SU-DHL-6 (cell line): ENCODE results near the gene TBC1D19.

ENCODE experiments used
- H2AFZ ChIP-seq: fragments of 200-600 bp; sonication (generic); 2 replicates; pipeline ENCODE4 v1.6.1; 2014; ENCODE audit warnings: low read depth, mild to moderate bottlenecking, moderate library complexity, mixed read lengths, antibody characterized with exemption, low read length; ENCODE audit not compliant: severe bottlenecking
- H3F3A ChIP-seq: fragments of 200-600 bp; shearing (Covaris generic); 2 replicates; pipeline ENCODE4 v1.6.0; 2016; ENCODE audit warnings: antibody characterized with exemption, mild to moderate bottlenecking; ENCODE audit not compliant: insufficient read depth
- H3K27ac ChIP-seq: fragments of 200-600 bp; sonication (generic); 2 replicates; pipeline ENCODE4 v1.5.1; 2016; ENCODE audit warnings: low read depth, mild to moderate bottlenecking, low read length, moderate library complexity, mixed read lengths
- H3K27me3 ChIP-seq: fragments of 200-600 bp; sonication (generic), shearing (Covaris generic); 2 replicates; pipeline ENCODE4 v1.6.0; 2014; ENCODE audit warnings: mild to moderate bottlenecking, low read length
- H3K36me3 ChIP-seq: fragments of 200-600 bp; sonication (generic); 2 replicates; pipeline ENCODE4 v1.6.1; 2014; ENCODE audit warnings: mild to moderate bottlenecking, low read length, mixed read lengths
- H3K4me2 ChIP-seq: fragments of 300-600, 200-600 bp; shearing (Covaris generic), sonication (generic); 2 replicates; pipeline ENCODE4 v1.6.0; 2014; ENCODE audit warnings: low read length, low read depth, mild to moderate bottlenecking; ENCODE audit not compliant: poor library complexity, severe bottlenecking
- H3K4me3 ChIP-seq: fragments of 200-600 bp; sonication (generic); 2 replicates; pipeline ENCODE4 v1.5.1; 2014; ENCODE audit warnings: antibody characterized with exemption, low read length, mild to moderate bottlenecking, mixed read lengths; ENCODE audit not compliant: insufficient read depth, poor library complexity, severe bottlenecking
- H3K79me2 ChIP-seq: fragments of 200-600 bp; sonication (generic); 2 replicates; pipeline ENCODE4 v1.6.1; 2014; ENCODE audit warnings: mild to moderate bottlenecking, low read length, moderate library complexity; ENCODE audit not compliant: insufficient read depth
- H3K9ac ChIP-seq: fragments of 200-600 bp; sonication (generic); 2 replicates; pipeline ENCODE4 v1.7.0; 2014; ENCODE audit warnings: mild to moderate bottlenecking, low read length
- H3K9me2 ChIP-seq: fragments of 200-600 bp; sonication (generic); replicated peaks from 2 replicates; pipeline ENCODE4 v1.6.1; 2014; ENCODE audit warnings: low read length; ENCODE audit not compliant: insufficient read depth
- H3K9me3 ChIP-seq: fragments of 200-600 bp; sonication (generic); 2 replicates; pipeline ENCODE4 v1.6.1; 2014; ENCODE audit warnings: low read length, mixed read lengths; ENCODE audit not compliant: insufficient read depth
- H4K20me1 ChIP-seq: fragments of 200-600 bp; sonication (generic); 2 replicates; pipeline ENCODE4 v1.6.1; 2014; ENCODE audit warnings: low read depth, mild to moderate bottlenecking, antibody characterized with exemption, low read length, moderate library complexity, mixed read lengths
- CTCF ChIP-seq: fragments of 200-600 bp; sonication (generic); IDR thresholded peaks from one replicate; pipeline ENCODE4 v1.5.1; 2017; ENCODE audit warnings: antibody characterized with exemption, mild to moderate bottlenecking, low read length, moderate library complexity; ENCODE audit not compliant: insufficient read depth, poor library complexity, severe bottlenecking
- EZH2phosphoT487 ChIP-seq: fragments of 200-600 bp; sonication (generic), shearing (Covaris generic); conservative IDR thresholded peaks from 2 replicates; pipeline ENCODE4 v1.6.1; 2018; ENCODE audit warnings: mild to moderate bottlenecking, antibody characterized with exemption, low read length, moderate library complexity, mixed read lengths

The TBC1D19 gene

GRCh38 chr4:26749867-26750266 is 166.0 kb downstream of the TBC1D19 start:
- H4K20me1 ChIP-seq = no peaks in the 10 kb centered on the region
- no peaks in the 10 kb centered on the region for H3K27me3 ChIP-seq
- no peaks in the 10 kb centered on the region for H3F3A ChIP-seq
- H3K9me2 ChIP-seq = no peaks in the 10 kb centered on the region
- no peak overlapping the region for H3K9ac ChIP-seq
- H2AFZ ChIP-seq = no peak overlapping the region
- no peaks in the 10 kb centered on the region for H3K36me3 ChIP-seq
- H3K4me2 ChIP-seq = no peak overlapping the region
- no peaks in the 10 kb centered on the region for H3K9me3 ChIP-seq
- no peaks in the 10 kb centered on the region for H3K79me2 ChIP-seq
- H3K27ac ChIP-seq = no peak overlapping the region
- no peak overlapping the region for H3K4me3 ChIP-seq
- TF ChIP-seq EZH2phosphoT487 = no peak
- no peak for TF ChIP-seq CTCF

DNA sequence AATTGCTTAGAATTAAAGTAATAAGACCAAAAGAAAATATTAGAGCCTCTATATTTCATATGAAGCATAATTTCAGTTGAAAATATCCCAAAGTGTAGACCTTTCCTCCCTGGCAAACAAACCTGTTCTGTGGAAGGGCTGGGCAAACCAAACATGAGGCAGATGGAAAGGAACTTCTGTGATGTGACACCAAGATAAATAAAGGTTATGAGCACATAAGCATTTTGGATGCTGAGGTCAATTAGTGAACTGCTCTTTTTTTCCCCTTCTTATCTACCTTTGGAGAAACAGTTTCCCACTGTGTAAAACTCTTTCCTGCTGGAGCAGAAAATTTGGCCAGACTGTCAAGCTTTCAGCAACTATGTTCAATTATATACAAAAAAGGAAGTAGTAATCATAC is 167.1 kb downstream of the TBC1D19 start:
- no peaks in the 10 kb centered on the region for H3K9me3 ChIP-seq
- H2AFZ ChIP-seq = no peak overlapping the region
- no peaks in the 10 kb centered on the region for H3K9me2 ChIP-seq
- H4K20me1 ChIP-seq = no peaks in the 10 kb centered on the region
- TF ChIP-seq EZH2phosphoT487 (no peak), CTCF (no peak)
- no peak overlapping the region for H3K27ac ChIP-seq
- no peaks in the 10 kb centered on the region for H3K79me2 ChIP-seq
- no peak overlapping the region for H3K4me3 ChIP-seq
- H3K4me2 ChIP-seq = no peak overlapping the region
- no peaks in the 10 kb centered on the region for H3K36me3 ChIP-seq
- no peak overlapping the region for H3K9ac ChIP-seq
- H3F3A ChIP-seq = no peaks in the 10 kb centered on the region
- H3K27me3 ChIP-seq = no peaks in the 10 kb centered on the region

- H3K36me3 ChIP-seq = no peaks in the 10 kb centered on the region
- H3K4me3 ChIP-seq = no peak overlapping the region
- no peaks in the 10 kb centered on the region for H4K20me1 ChIP-seq
- no peaks in the 10 kb centered on the region for H3K79me2 ChIP-seq
- no peaks in the 10 kb centered on the region for H3F3A ChIP-seq
- no peaks in the 10 kb centered on the region for H3K27me3 ChIP-seq
- no peaks in the 10 kb centered on the region for H3K9me3 ChIP-seq
- H3K9me2 ChIP-seq = no peaks in the 10 kb centered on the region
- TF ChIP-seq EZH2phosphoT487 = no peak
- no peak for TF ChIP-seq CTCF
- H3K4me2 ChIP-seq = no peak overlapping the region
- no peak overlapping the region for H3K27ac ChIP-seq
- H3K9ac ChIP-seq = no peak overlapping the region
- H2AFZ ChIP-seq = no peak overlapping the region
These were observed 168.0 kb downstream of the TBC1D19 start for GRCh38 chr4:26751838-26752237.
